NCI-H2081 treated with DMSO at 0.1 percent for 48 hours (cell line): ENCODE data around the gene ASXL1.

Source experiments
- DNase-seq: peaks from one replicate; lab custom pipeline; 2025; lab: John Stamatoyannopoulos, UW

Gene ASXL1

DNA sequence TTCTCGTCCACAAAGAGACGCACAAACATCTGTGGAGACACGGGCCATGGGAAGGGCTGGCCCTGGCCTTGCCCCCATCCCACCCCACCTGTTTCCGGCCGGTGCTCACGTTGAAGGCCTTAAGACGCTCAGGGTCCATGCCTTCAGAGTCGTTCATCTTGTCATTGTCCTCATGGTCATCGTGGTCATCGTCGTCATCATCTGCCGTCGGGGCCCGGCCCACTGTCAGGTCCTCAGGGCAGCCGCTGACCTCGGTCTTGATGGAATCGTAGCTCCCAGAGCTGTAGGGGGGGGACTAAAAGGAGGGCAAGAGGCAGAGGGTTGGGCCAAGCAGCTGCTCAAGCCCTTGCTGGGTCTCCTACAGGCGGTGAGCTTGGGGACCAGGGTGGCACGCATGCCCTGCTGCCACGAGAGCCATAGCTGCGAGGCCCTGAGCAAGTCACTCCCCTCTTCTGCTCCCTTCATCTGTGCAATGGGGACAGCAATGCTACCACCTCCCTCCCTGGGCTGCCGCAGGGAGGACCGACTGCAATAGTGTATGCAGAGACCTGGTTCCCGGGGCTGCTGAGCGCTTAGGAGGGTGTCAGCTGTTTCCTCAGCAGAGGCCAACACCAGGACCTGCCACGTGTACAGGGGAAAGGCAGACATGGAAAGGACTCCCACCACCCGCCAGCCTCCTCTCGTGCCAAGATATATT, 95.5 kb downstream of the ASXL1 start:
- no peak for DNase-seq

DNA sequence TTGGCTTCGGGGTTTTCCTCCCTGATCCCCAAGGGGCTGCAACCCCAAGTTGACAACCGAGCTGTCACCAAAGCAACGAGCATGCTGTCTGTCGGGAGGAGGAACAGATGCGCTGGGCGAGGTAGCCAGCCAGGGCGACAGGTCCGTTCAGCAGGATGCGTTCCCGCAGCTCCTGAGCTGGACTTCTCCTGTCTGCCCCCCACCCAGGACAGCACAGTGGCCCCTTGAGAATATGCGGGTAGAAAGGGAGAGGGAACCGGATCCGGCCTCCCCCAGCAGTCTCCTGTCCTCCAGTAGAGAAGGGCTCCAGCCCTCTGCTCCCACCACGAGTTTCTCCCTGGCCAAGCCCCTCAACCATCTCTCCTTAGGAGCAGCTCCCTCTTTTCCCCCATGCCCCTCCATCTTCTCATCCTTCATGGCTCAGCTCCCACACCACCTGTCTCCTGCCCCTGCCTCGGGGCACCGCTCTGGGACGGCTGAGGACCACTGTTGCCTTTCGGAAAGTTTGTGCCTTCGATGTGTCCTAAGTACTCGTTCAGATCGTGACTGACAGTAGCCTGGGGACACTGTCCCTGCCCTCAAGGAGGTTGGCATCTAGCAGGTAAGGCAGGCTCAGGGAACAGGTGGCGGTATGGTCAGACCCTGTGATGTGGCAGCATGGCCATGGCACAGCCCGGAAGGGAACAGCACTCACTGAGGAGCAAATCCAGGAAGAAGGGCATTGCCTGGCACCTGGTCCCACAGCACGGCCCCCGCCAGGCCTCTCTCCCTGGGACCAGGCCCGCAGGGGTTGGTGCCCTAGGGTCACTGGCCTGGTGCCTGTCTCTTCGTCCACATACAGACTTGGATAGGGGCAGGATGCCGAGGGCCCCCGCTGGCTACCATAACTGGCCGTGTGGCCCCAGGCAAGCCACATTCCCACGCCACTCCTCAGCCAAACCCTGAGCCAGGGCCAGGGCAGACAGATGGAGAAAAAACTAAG, 96.3 kb downstream of the ASXL1 start:
- no peak for DNase-seq

DNA sequence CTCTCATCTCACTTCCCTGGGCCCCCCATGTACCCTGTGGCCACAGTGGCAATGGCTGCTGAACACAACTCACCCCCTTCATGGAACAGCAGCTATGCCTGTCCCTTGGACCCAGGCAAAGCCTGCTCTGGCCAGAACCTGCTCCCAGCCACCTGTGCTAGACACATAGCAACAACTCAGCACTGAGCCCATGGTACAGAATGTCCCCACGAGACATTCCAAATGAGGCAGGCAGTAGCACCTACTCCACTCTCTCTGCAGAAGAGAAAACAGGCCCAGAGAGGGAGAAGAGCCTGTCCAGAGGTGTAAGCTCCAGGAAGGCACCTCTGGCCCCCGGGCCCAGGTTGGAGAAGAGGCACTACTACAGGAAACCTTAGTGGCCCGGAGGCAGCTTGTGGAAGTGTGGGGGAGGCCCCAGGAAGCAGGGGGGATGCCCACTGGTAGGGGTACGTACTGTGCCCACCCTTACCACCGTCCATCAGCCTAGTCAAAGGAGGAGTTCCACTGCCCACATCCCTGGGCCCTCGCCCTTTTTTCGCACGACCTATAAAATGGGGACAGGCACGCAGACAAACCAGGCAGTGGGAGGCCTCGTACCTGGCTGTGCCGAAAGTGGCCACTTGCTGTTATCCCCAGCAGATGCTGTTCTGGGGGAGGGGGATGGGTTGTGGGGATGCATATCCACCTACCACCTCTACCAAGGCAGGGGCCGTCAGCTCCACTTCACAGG, 97.2 kb downstream of the ASXL1 start:
- DNase-seq: no peak

DNA sequence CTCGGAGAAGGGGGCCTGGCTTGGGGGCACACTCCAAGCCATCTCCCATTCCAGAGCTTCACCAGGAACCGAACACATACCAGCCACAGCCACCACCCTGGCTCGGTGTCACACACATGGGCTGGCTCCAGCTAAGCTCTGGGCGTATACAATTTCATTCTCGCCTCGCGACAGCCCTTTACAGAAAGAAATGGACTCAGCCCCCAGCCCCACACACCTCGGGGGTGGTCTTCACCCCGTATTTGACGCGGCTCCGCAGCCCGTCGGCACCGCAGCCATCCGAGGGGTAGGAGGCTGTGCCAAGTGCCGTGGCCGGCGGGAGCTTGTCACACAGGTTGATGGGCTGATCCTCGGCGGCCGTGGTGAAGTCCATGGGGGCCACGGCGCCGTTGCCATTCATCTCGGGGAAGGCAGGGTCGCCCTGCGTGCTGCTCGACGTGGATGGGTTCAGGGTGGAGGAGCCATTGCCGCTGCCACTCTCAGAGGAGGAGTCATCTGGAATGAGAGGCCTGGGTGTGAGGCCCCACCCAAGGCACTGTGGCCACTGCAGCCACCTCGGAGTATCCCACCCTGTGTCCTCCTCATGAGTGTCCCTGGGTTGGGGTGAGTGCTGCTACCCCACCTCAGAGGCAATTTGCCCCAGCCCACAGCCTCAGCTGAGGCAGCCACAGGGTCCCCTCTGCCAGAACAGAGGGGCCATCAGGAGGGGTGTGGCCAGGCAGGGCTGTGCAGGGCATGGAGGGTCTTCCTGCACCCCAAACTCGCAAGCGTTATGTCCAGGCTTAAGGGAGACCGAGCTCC, 98.0 kb downstream of the ASXL1 start:
- no peak for DNase-seq

DNA sequence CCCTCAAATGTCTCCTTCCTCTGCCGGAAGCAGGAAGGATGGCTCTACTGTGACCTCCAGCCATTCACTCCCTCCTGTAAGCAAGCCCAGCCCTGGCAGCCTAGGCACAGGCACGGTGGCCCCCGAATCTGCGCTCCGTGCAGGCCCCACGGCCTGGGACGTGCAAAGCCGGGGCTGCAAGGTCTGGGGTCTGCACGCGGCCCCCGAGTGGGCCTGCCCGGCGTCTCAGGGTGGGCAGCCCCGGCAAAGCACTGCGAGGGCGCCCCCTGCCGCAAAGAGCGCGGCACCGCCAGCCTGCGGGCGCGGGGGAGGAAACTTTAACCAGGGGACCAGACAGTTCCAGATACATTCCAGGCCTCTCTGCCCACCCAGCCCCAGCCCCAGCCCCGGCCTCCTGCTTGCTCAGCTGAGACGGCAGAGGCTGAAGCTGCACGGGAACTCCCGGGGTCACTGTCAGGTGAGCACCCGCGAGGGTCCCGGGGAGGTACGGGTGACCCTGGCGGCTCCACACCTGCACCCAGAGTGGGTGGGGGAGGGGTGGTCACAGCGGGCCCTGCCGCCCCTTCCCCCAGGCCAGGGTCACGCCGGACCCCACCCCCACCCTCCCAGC, 98.8 kb downstream of the ASXL1 start:
- no peak for DNase-seq

DNA sequence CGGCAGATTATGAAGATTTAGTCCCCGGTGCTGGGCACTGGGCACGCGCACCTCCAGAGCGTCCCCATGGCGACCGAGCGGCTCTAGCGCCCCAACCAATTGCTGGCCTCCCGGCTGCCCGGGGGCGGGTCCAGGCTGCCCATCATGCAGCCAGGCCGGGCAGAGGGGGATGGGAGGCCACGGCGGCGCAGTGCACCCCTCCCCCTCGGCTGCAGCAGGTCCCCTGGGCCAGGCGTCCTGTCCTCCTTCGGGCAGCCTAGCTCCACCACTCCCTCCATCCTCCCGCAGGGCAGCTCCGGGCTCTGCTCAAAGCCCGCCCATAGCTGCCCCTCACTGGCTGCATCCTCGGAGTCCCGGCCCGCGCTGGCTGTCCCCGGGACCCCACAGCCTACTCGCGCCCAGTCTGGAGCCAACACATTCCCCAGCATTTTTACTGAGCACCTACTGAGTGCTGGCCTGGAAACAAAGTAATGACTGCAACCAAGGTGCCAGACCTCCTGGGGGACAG, 99.4 kb downstream of the ASXL1 start:
- DNase-seq: no peak

DNA sequence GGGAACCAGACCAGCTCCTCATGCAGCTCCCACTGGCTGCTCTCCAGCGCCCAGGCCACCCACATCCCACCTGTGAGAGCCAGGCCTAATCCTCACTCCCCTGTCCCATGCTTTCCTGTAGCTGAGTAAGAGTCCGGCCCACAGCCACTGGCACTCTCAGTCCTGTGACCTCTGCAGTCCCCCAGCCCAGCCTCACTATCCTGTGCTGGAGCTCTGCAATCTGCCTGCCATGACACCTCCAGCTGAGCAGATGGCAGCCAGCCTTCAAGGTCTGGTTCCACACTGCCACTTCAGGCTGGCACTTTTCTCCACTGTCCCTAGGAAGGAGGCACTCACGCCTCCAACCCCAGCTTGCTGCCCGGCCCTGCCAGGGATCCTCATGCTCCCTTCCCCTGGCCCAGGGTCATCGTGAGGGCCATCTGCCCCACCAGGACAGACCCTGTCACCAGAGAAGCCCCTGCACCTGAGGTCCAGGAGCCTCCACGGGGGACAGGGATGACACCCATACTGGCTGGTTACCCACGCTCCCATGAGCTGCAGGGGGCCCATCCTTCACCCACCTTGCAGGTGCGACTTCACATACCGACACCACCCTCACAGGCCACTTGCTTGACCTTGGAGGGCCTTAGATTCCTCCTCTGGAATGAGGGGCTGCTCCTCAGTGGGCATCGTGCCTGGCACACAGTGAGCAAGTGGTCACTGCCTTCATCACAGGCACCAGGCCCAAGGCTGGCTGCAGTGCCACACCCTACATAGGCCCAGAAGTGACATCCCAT, 100.1 kb downstream of the ASXL1 start:
- DNase-seq: no peak

DNA sequence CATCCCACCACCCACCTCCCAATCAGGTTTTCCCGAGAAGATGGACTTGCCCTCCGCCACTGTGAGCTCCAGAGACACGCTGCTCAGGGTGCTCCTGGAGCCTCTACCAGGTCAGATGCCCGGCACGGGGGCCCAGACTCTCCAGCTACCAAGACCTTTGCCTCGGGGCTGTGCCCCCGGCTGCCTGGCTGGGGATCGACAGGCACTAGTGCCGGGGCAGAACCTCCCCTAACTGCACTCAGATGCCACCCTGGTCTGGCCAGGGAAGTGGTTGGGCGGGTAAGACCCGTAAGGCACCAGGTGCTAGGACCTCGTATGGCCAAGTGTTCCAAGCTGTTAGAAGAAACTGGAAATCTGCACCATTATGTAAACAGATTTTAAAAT, 100.7 kb downstream of the ASXL1 start:
- DNase-seq: no peak

DNA sequence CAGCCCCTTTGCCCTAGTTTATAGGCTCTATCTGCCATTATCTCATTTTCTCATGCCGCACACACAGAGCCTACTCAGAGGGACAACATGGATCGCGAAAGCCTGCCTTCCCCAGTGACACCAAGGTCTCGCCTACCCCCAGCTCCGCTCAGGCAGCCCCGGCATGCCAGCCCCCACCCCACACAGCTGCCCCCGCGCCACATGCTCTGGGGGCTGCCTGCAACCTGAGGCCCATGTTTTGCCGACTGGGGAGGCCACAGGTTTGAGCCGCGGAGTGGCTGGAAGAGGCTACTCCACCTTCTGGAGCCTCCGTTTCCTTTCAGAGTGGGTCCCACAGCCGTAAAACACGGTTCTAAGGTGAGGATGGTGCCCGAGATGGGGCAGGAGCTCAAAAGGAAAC, 102.1 kb downstream of the ASXL1 start:
- no peak for DNase-seq

DNA sequence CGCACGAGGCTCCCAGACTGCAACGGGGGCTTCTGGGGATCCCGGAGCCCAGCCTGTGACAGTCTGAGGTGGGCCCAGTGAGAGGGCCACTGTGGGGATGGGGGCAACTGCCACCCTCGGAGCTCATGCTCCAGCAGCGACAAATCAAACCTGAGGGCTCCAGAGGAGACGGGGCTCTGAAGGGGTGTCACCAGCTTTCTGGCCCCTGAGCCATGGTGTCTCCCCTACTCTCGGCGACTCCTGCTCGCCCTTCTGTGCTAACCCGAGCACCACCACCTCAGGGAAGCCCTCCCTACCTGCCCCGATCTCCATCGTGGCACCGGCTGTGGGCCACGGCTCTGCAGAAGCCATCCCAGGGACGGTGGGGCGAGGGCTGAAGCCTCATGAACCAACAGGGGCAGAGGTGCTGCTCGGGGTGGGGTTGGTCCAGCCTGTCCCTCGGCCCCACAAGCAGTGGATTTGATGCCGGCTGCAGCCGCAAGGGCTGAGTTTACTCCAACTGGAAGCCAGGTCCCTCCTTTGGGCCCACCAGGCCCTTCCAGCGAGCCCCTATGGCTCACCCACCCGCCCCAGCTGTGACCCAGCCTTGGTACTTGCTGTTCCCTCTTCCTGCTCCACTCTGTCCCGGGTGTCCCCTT, 102.7 kb downstream of the ASXL1 start:
- DNase-seq: no peak

DNA sequence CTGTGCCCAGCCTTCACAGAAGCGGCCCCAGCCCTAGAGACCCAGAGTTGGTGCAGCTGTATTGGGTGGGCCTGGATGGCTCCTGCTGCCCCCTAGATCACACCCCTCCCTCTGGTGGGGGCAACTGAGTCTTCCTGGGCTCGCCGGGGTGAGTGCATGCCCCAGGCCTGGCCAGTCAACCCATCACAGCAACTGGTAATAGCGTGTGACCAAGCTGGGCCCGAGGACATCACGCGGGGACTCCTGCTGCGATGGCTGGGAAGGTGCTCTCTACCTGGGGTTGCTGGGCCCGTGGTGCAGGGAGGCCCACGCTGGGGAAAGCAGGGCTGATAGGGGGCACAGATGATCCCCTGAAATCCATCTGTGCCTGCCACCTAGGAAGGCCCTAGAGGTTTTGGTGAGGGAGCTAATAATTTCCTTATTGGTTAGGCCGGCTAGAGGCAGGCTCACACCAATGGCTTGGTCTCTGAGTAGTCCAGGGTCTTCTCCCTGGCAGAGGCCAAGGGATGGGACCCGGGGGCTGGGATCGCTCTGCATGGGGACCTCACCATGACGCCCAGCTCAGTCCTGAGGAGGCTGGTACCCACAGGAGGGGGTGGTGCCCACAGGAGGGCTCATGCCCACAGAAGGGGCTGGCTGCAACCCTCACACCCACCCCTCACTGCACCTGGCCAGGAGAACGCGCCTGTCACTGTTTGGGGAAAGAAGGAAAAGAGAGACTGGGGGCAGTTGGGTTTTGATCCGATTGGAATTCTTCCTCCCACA, 103.9 kb downstream of the ASXL1 start:
- no peak for DNase-seq

DNA sequence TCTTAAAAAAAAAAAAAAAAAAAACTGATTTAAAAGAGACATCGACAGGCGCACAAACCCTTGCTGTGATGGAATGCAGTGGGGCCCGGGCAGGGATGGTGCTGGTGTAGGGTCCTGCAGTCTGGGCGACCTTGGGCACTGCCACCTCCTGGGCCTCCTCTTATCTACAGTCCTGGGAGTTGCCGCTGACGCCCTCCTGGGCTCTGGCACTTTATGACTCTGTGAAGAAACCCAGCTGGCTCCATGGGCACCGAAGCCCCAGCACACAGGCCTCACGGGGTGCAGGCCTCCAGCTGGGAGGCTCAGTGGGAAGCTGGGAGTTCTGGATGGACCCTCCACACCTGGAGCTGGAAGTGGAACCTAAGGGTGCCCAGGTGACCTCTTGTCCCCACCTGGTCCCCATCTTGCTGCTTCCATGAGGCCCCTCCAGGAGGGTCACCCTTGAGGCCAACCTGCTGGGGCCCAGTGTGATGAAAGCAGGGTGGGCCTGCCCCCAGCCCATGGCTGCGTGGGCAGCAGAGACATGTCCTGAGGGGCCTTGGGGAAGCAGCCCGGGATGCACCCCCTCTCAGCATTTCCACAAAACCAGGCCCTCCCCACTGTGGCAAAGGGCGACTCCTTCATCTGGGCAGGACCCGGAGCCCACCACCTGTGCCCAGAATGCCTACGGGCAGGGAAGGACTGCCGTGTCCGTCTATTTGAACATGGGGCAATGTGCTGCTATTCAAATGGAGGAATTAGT, 104.9 kb downstream of the ASXL1 start:
- no peak for DNase-seq

DNA sequence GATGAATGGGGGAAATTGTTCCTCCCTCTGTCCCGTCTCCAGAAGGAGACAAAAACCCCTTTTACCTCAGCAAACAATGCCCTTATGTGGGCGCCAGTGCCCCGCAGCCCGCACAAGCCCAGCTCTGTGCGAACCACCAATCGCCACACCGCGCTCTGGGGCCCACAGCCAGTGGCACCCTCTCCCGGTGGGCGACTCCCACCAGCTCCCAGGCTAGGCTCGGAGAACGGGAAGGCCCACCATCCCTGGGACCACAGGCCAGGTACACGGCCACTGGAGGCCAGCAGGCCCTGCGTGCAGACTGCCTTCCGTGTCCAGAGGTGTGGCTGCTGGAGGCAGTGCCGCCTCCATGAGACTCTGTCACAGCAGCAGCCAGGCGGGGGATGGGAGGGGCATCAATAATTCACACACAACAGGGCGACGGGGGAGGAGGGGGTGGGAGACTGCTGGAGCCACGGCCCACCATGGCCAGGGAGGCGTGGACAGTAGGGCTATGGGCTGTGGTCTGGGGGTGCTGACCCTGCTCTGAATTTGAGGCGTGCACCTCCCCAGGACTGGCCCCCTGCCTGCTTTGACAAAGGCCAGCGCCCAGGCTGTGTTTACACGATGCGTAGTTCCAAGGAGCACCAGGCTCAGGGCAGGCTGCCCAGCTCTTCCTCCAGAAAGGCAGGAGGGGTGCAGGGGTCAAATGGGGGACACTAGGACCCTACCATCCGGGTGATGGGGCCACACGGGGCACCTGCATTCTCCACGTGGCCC, 105.7 kb downstream of the ASXL1 start:
- DNase-seq: no peak

DNA sequence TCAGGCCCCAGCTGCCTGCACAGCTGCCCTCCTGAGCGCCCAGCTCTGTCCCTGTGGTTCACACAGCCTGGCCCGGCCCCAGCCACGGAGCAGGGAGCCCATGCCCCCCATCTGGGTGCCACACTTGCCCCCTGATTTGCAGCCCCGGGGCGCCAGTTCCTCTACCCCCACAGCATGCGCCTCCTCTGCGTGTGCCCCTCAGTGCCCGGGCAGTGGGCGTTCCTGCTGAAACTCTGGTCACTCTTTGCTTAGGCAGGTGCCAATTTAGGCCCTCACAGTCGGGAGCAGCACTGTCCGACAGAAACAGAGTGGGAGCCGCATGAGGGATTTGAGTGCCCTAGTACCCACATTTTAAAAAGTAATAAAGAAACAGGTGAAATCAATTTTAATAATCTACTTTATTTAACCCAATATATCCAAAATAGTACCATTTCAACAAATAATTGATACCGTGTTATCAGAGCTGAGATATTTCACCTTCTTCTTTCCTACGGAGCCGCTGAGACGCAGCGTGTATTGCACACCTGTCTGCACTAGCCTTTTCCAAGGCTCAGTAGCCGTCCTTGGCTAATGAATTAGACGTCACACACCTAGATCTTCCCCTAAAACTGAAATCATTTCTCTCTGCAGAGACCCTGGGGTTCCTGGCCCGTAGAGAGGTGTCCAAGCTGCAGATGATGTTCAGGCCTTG, 106.4 kb downstream of the ASXL1 start:
- no peak for DNase-seq

DNA sequence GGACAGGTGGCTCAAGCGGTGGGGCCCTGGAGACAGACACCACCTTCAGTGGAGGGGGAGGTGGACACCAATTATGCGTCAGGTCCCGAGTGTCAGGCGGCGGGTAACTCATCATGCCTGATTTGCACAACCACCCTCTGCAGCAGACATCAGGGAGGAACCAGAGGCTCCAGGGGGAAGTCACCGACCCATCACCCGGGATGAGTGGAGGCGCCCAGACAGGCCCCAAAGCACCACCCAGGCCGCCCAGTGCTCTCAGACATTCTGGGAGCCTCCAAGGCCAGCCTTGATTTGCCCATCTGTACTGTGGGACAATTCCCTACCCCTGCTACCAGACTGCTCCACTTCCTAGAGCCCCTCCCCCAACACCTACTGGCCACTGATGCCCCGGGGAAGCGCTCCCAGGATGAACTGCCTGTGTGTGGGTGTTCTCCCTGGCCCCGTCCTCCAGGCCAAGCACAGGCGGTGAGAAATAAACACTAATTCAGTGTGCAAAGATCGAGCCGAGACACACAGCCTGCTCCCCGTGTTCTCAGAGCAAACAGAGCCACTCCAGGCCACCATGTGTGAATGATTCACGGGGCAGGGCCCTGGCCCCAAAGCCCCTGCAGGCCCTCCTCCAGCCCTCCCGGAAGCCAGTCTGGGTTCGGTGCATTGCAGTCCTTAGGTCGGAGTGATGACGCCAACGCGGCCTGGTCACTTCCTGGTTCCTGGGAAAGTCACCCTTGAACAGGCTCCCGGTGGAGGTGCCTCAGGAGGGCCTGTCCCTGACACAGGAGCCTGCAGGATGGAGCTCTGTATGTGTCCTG, 107.2 kb downstream of the ASXL1 start:
- DNase-seq: no peak
